ENCODE data around the gene NPW.

The NPW gene

DNA sequence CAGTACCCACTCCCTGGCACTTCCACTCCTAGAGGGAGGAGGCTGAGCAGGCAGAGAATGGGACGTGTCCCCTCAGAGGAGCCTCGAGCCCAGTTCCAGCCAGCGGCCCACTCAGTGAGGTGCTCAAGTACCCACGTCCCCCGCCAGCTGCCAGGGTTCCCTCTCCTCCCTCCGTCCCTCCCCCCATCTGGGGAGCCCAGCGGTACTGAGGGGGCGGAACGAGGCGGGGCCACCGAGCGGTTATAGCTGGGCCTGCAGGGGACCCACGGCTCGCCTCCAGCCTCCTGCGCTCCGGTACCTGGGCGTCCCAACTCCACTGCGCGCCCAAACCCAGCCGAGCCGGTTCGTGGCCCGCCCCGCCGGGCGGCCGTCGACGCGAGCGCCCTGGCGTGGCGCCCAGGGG, at the start of gene NPW:
Gene NPW, plus strand, starts transcription at position 268 of the 403 bp plus-strand sequence.
- DNase-seq = no peak

DNA sequence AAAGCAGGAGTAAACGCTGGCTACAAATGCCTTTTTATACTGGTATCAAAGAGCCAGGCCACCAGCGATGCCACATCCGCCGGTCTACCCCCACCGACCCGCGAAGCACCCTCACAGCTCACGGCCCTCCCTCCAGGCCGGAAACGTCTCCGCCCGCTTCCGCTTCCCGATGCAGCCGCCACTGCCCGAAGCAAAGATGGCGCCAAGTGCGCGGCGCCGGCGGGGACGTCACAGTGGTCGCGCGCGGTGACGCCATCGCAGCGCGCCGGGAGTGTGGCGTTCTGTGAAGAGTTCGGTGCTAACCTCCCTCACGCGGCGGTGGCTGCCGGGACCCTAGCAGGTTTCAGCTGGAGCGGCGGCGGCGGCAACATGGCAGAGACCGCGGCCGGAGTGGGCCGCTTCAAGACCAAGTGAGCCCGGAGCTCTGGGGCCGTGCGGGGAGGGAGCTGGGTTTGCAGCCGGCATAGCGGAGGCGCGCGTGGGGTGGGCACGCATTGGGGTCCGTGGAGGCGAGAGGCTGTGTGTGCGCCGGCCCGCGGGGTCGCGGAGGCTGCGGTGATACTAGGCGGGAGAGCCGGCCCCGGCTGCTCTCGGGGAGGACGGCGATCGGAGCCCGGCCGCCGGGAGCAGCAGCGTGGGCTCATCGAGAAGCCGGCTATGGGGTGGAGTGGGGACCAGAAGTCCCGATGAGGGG, 47.6 kb upstream of the NPW start, which contains the start of gene TBL3:
Gene TBL3, plus strand, starts transcription at position 258 of the 694 bp plus-strand sequence. Its CDS starts 112 bp downstream, at position 370.
- DNase-seq = peak; percentile 85

GRCh38 chr16:1972490-1972877, 47.1 kb upstream of the NPW start:
- no peak for DNase-seq

DNA sequence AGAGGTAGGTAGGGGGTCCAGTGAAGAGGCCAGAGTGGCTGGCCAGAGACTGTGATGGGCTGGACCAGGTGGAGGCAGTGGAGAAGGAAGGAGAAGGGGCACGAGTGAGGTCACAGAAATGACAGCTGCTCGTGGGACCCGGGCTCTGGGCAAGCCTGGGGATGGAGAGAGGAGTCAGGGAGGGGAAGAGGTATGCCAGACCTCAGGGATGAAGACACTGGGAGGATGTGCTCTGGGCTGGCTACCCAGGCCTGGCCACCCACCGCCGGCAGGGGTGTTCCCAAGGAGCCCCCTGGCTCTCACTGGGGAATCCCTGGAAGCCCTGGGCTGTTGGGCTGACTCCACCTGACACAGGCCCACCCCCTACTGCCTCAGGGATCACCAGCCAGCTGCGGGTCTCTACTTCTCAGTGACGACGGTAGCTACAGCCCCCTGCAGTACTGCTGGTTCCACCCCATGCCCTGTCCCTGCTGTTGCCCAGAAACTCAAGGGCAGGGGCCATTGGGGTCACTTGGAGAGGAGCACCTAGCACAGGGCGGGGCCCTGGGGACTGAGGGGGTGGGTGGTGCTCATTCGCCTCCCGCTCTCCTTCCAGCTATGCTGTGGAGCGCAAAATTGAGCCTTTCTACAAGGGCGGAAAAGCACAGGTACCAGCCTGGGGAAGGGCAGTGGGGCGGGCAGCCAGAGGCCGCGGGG, 46.0 kb upstream of the NPW start:
- no peak for DNase-seq

DNA sequence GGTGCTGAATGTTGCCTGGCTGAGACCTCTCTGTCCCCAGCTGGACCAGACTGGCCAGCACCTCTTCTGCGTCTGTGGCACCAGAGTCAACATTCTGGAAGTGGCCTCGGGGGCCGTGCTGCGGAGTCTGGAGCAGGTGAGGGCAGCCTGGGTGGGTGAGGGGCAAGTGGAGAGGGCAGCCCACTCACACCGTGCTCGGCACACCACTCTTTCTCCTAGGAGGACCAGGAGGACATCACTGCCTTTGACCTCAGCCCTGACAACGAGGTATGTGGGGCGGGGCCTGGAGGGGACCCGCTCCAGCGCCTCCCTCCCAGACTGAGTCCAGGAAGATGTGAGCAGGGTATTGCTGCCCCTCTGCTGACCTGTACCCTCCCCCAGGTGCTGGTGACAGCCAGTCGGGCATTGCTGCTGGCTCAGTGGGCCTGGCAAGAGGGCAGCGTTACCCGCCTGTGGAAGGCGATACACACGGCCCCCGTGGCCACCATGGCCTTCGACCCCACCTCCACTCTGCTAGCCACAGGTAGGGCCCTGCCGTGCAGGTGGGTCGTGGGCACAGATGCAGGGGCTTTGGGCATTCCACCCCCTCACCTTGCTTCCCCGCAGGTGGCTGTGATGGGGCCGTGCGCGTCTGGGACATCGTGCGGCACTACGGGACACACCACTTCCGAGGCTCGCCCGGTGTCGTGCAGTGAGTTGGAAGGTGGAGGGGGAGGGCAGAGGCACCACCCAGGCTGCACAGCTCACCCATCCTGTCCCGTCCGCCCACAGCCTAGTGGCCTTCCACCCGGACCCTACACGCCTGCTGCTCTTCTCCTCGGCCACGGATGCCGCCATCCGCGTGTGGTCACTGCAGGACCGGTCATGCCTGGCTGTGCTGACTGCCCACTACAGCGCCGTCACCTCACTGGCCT, 45.2 kb upstream of the NPW start:
- no peak for DNase-seq

GRCh38 chr16:1975432-1976215, 44.0 kb upstream of the NPW start:
- no peak for DNase-seq

GRCh38 chr16:1976216-1976520, 43.4 kb upstream of the NPW start:
- no peak for DNase-seq

DNA sequence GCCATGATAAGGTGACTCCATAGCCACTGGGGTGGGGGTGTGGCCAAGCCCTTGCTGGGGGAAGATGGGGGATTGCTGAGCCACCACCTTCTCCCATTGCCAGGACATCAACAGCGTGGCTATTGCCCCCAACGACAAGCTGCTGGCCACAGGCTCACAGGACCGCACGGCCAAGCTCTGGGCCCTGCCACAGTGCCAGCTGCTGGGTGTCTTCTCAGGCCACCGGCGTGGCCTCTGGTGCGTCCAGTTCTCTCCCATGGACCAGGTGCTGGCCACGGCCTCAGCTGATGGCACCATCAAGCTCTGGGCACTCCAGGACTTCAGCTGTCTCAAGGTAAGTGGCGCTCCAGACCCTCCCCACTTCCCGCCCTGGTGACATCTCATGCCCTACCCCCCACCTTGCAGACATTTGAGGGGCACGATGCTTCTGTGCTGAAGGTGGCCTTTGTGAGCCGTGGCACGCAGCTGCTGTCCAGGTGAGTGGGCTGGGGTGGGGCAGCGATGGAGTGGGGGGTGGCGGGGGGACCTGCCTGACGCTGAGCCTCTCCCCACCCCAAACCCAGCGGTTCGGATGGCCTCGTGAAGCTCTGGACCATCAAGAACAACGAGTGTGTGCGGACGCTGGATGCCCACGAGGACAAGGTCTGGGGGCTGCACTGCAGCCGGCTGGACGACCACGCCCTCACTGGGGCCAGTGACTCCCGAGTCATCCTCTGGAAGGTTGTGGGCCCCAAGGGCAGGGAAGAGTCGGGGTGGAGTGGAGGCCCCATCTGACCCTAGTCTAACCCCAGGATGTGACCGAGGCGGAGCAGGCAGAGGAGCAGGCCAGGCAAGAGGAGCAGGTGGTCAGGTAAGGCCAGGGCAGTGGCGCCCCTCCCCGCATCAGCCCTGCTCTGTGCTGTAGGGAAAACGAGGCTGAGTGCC, 42.4 kb upstream of the NPW start:
- no peak for DNase-seq

GRCh38 chr16:1977875-1978268, 41.7 kb upstream of the NPW start:
- DNase-seq = no peak

GRCh38 chr16:1978476-1979120, 41.0 kb upstream of the NPW start:
- DNase-seq = no peak

GRCh38 chr16:1979271-1980029, 40.1 kb upstream of the NPW start:
- DNase-seq = peak; percentile 75

GRCh38 chr16:1980030-1980769, 39.4 kb upstream of the NPW start:
- no peak for DNase-seq

DNA sequence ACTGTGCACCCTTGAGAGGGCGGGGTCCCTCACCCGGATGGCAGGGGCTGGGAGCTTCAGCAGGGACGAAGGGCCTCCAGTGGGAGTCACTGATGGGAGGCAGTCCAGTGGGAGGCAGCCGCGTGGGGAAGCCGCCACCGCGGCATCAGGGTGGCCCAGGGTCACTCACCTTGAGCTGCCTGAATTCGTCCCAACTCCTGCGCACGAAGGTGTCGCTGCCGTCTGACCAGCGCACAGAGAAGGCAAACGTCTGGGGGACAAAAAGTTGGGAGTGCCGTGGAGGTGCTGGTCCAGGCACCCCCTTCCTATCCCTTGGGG, 38.9 kb upstream of the NPW start:
- DNase-seq = no peak

GRCh38 chr16:1981398-1981836, 38.2 kb upstream of the NPW start, which contains the start of gene NOXO1:
TSS of gene NOXO1 (minus strand) at chr16:1981469. CDS start at chr16:1981179, 290 bp downstream.
- DNase-seq = no peak

GRCh38 chr16:1982013-1982433, 37.6 kb upstream of the NPW start:
- DNase-seq = peak; percentile 5

DNA sequence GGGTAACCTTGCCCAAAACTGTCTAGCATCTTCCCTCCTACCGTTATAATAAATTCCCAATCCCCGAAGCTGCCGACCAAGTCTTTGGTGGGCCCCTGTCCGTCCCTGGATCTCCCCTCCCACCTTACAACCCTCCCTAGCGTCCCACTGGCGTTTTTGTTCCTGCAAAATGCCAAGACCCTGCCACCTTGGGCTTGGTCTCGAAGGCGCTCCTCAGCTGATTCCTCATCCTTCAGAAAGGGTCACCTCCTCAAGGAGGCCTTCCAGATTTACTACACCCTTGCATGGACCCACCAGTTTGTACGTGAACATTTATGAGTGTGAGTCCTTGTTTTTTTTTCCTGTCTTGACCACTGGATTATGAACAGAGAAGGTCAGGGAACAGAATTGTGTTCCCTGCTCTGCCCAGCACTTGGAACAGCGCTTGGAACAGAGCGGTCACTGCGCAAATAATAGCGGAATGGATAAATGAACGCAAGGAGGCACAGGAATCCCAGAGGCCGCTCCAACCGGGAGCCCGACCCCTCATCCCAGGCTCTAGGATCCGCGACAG, 36.5 kb upstream of the NPW start:
- no peak for DNase-seq

GRCh38 chr16:1983544-1984346, 35.8 kb upstream of the NPW start, which contains the start of gene GFER:
TSS of gene GFER (plus strand) at chr16:1984193. CDS start at chr16:1984219, 26 bp downstream.
- peak; percentile 82 for DNase-seq

All from DMS153 (cell line).